Measurements from ENCODE around the gene DMXL1.
A peak's percentile ranks its signal among the peaks of the same experiment; 100 is the strongest.

DMXL1 gene

GRCh38 chr5:119166026-119166425 is 95.1 kb downstream of the DMXL1 start:
- Histone ChIP-seq H3K27ac (ENCODE audit: extremely low read depth, low read depth, low read length) (no peak overlapping the region), H3K4me3 (ENCODE audit: low read depth, low read length) (no peak overlapping the region), H3K4me1 (ENCODE audit: control insufficient read depth, insufficient read depth, low read length) (no peaks in the 10 kb centered on the region), H3K9me3 (ENCODE audit: control insufficient read depth, insufficient read depth, low read depth, low read length) (no peaks in the 10 kb centered on the region), H3K36me3 (ENCODE audit: control insufficient read depth in 2 of 2, insufficient read depth in 1 of 2, low read length in 2 of 2) (peaks cover 16 to 19% of the 10 kb centered on the region in 2 experiments)
- TF ChIP-seq ZNF660 (tag by site-specific recombination; IDR thresholded peaks at IDR 0.05): peak; percentile 70; the same call in 1 of the 2 replicates
- TF ChIP-seq ZNF585B (tag by site-specific recombination; IDR thresholded peaks at IDR 0.05): no peak
- ChIA-PET CTCF (interaction anchor here (0.6 kb wide), 1 partner anchor 13 kb away, joined by 4 read pairs; no protein-coding TSS in a partner anchor), POLR2A (no interaction called here)

- H3K4me1 ChIP-seq (ENCODE audit: control insufficient read depth, insufficient read depth, low read length): no peaks in the 10 kb centered on the region
- H3K9me3 ChIP-seq (ENCODE audit: control insufficient read depth, insufficient read depth, low read depth, low read length): no peaks in the 10 kb centered on the region
- POLR2A ChIA-PET: no interaction called here
- TF ChIP-seq ZNF146 (tag by site-specific recombination; IDR thresholded peaks at IDR 0.05) (no peak), ZNF280D (tag by site-specific recombination; IDR thresholded peaks at IDR 0.05) (no peak), ZNF223 (tag by site-specific recombination; IDR thresholded peaks at IDR 0.05) (no peak), ZNF704 (tag by site-specific recombination; IDR thresholded peaks at IDR 0.05) (no peak), HOXC10 (CRISPR knock-in tag; IDR thresholded peaks at IDR 0.05) (no peak), ZNF169 (tag by site-specific recombination; IDR thresholded peaks at IDR 0.05) (no peak), ZNF518A (tag by site-specific recombination; conservative IDR thresholded peaks at IDR 0.05; ENCODE audit: low read depth) (no peak), ZNF585B (tag by site-specific recombination; IDR thresholded peaks at IDR 0.05) (no peak), ZNF791 (tag by site-specific recombination; IDR thresholded peaks at IDR 0.05) (no peak), ZBTB20 (tag by site-specific recombination; IDR thresholded peaks at IDR 0.05) (no peak), ZFP3 (tag by site-specific recombination; IDR thresholded peaks at IDR 0.05; ENCODE audit: low read depth) (no peak), ZNF140 (tag by site-specific recombination; IDR thresholded peaks at IDR 0.05) (no peak), ZNF426 (tag by site-specific recombination; IDR thresholded peaks at IDR 0.05) (no peak), SP3 (tag by site-specific recombination; IDR thresholded peaks at IDR 0.05) (no peak), SCRT1 (tag by site-specific recombination; IDR thresholded peaks at IDR 0.05; ENCODE audit: borderline replicate concordance) (no peak)
- TF ChIP-seq, protein P1, sequence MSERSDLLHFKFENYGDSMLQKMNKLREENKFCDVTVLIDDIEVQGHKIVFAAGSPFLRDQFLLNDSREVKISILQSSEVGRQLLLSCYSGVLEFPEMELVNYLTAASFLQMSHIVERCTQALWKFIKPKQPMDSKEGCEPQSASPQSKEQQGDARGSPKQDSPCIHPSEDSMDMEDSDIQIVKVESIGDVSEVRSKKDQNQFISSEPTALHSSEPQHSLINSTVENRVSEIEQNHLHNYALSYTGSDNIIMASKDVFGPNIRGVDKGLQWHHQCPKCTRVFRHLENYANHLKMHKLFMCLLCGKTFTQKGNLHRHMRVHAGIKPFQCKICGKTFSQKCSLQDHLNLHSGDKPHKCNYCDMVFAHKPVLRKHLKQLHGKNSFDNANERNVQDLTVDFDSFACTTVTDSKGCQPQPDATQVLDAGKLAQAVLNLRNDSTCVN (tag by site-specific recombination; optimal IDR thresholded peaks at IDR 0.05): no peak
- no peak overlapping the region for H3K4me3 ChIP-seq (ENCODE audit: low read depth, low read length)
- H3K36me3 ChIP-seq (ENCODE audit: control insufficient read depth in 2 of 2, insufficient read depth in 1 of 2, low read length in 2 of 2): peaks cover 13 to 19% of the 10 kb centered on the region in 2 experiments
- CTCF ChIA-PET: interaction anchor here (0.7 kb wide), 1 partner anchor 146 kb away, joined by 6 read pairs; no protein-coding TSS in a partner anchor
- H3K27ac ChIP-seq (ENCODE audit: extremely low read depth, low read depth, low read length): no peak overlapping the region
Observed at GRCh38 chr5:119168401-119168800, 97.5 kb downstream of the DMXL1 start.

All from HEK293 (cell line).